Duodenal mucosa (tissue), 2 donors: ENCODE measurements around the gene ZNF354B.
"Not testable (repeated sequence)": the region's sequence is repeated elsewhere in the genome, so short reads cannot be mapped to it uniquely, and the experiment has no call there.

ENCODE experiments used
- H3K27ac ChIP-seq: one replicate; pipeline ENCODE4 v1.7.0; 2013; ENCODE audit warnings: low read depth, low read length
- H3K27me3 ChIP-seq, 2 donors: one replicate each; pipeline ENCODE4 v1.7.0; 2013; ENCODE audit warnings: low read length in 2 of 2, control low read depth in 1 of 2; ENCODE audit not compliant: insufficient read depth in 2 of 2, control insufficient read depth in 1 of 2
- H3K36me3 ChIP-seq, 2 donors: one replicate each; pipeline ENCODE4 v1.7.0; 2013; ENCODE audit warnings: low read length in 2 of 2, control low read depth in 1 of 2; ENCODE audit not compliant: insufficient read depth in 2 of 2, control insufficient read depth in 1 of 2
- H3K4me1 ChIP-seq, 2 donors: one replicate each; pipeline ENCODE4 v1.7.0; 2013; ENCODE audit warnings: low read length in 2 of 2, control low read depth in 1 of 2; ENCODE audit not compliant: insufficient read depth in 2 of 2, control insufficient read depth in 1 of 2
- H3K4me3 ChIP-seq, 2 donors: one replicate each; pipeline ENCODE4 v1.7.0; 2013; ENCODE audit warnings: low read length in 2 of 2, low read depth in 1 of 2
- H3K9ac ChIP-seq, 2 donors: one replicate each; pipeline ENCODE4 v1.7.0; 2013; ENCODE audit warnings: low read length in 2 of 2, low read depth in 1 of 2
- H3K9me3 ChIP-seq, 2 donors: one replicate each; pipeline ENCODE4 v1.7.0; 2013; ENCODE audit warnings: low read length in 2 of 2, control low read depth in 1 of 2; ENCODE audit not compliant: control insufficient read depth in 1 of 2

Gene ZNF354B

DNA sequence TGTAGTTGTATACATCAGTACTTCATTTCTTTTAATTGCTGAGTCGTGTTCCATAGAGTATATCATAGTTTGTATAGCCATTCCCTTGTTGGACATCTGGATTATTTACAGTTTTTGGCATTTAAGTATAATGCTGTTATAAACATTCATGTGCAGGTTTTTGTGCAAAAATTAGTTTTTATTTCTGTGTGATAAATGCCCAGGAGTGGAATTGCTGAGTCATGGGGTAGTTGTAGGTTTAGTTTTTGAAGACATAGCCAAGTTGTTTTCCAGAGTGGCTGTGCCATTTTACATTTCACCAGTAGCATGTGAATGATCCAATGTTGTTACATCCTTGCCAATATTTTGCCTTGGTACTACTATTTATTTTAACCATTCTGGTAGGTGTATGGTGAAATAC, 12.5 kb downstream of the ZNF354B start:
- H3K36me3 ChIP-seq = peaks cover 67 to 80% of the 10 kb centered on the region in 2 donors
- H3K9me3 ChIP-seq = peaks cover 34 to 54% of the 10 kb centered on the region in 2 donors

DNA sequence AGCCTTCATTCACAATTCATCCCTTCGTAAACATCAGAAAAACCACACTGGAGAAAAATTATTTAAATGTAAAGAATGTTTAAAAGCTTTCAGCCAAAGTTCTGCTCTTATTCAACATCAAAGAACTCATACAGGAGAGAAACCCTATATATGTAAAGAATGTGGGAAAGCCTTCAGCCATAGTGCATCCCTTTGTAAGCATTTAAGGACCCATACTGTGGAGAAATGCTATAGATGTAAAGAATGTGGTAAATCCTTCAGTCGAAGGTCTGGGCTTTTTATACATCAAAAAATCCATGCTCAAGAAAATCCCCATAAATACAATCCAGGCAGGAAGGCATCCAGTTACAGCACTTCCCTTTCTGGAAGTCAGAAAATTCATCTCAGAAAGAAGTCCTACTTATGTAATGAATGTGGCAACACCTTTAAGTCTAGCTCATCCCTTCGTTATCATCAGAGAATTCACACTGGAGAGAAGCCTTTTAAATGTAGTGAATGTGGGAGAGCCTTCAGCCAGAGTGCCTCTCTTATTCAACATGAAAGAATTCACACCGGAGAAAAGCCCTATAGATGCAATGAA, 23.5 kb downstream of the ZNF354B start:
- H3K4me3 ChIP-seq, H3K9ac ChIP-seq, H3K4me1 ChIP-seq, H3K27ac ChIP-seq, H3K27me3 ChIP-seq: not testable (repeated sequence)
- Histone ChIP-seq H3K9me3 (peaks cover 59 to 80% of the 10 kb centered on the region in 2 donors), H3K36me3 (peaks cover 36 to 51% of the 10 kb centered on the region in 2 donors)

More for the DNA sequence above, 12.5 kb downstream of the ZNF354B start:
- no peak overlapping the region for H3K9ac ChIP-seq
- H3K27ac ChIP-seq = no peak overlapping the region
- H3K4me1 ChIP-seq = no peaks in the 10 kb centered on the region
- no peaks in the 10 kb centered on the region for H3K27me3 ChIP-seq
- H3K4me3 ChIP-seq = no peak overlapping the region

DNA sequence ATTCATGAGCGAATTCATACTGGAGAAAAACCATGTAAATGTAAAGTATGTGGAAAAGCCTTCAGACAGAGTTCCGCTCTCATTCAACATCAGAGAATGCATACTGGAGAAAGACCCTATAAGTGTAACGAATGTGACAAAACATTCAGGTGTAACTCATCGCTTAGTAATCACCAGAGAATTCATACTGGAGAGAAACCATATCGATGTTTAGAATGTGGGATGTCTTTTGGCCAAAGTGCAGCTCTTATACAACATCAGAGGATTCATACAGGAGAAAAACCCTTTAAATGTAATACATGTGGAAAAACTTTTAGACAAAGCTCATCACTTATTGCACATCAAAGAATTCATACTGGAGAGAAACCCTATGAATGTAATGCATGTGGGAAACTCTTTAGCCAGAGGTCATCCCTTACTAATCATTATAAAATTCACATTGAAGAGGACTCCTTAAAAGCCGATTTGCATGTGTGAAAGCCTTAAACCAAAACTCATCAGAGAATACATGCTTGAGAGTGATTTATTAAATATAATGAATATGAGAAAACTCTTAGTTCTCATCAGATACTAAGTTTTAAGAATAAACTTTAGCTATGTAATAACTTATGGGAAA, 24.2 kb downstream of the ZNF354B start:
- peaks cover 36 to 53% of the 10 kb centered on the region in 2 donors for H3K36me3 ChIP-seq
- H3K4me3 ChIP-seq = peak overlapping the region in 1 of 2 donors; percentile 41

DNA sequence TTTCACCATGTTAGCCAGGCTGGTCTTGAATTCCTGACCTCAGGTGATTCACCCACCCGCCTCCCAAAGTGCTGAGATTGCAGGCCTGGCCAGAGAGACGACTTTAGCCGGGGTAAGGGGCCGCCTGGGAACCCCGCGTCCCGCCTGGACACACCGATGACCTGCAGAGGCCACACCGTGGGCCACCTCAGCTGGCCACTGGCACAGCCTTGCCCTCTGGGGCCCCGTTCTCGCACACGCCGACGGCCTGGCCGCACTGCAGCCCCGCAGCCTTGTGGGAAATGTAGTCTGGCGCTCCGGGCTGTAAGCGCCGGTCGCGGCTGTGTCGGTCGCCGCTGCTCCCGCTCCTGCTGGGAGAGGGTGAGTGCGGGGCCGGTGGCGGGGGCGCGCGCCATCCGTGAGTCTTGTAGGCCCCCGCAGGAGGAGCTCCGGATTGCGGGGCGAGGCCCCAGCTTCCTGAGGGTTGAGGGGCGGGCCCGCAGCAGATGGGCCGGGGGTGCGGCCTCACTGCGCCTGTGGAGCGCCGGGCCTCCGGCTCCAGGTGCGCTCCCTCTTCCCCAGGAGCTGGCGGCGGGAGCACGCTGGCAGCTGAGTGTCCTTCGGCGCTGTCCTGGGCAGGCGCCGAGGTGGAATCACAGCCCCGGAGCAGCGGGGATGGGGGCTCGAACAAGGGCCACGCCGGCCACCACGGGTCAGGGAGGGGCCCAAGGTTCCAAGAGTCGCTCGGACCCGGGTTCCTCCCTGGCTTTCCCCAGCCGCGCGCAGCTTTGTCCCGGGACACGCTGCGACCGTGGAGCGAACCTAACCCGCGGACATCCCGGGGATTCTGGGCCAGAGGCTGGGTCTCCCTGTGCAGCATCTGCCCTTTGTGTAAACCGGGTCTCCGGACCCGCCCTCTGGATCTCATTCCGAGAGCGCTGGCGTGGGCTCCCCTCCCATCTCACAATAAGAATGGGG, 36.1 kb downstream of the ZNF354B start, which contains the start of gene ZFP2:
Gene ZFP2 (plus strand): TSS at position 299 of the 957 bp plus-strand sequence. CDS start 35,401 bp downstream, outside the sequence.
- Histone ChIP-seq H3K4me1 (no peaks in the 10 kb centered on the region), H3K27ac (no peak within 1 kb of the TSS), H3K4me3 (peak within 1 kb of the TSS; percentile 60 to 81), H3K9me3 (peaks cover 0 to 2% of the 10 kb centered on the region in 2 donors), H3K36me3 (no peaks in the 10 kb centered on the region), H3K9ac (peak within 1 kb of the TSS; percentile 55 to 72), H3K27me3 (no peaks in the 10 kb centered on the region)

More for the DNA sequence above, 24.2 kb downstream of the ZNF354B start:
- Histone ChIP-seq H3K4me1 (no peaks in the 10 kb centered on the region), H3K27me3 (no peaks in the 10 kb centered on the region), H3K9ac (no peak overlapping the region), H3K9me3 (peaks cover 61 to 87% of the 10 kb centered on the region in 2 donors), H3K27ac (no peak overlapping the region)

DNA sequence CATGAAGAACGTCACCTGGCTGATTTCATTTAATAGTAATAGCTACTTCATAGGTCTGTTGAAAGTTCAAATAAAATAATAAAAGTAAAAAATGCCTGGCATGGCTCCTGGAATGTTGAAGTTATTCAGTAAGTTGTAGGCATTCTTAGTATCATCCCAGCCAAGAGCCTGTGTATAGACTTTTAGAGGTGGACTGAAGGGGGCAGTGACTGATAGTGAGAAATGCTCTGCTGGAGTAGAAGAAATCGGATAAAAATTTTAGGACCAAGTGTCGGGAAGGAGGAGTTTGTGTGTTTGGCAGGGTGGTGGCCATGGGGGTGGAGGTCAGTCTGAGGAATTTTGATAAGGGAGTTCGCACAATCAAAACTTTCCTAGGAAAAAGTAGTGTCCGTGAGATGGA, 39.5 kb downstream of the ZNF354B start:
- no peak overlapping the region for H3K9ac ChIP-seq
- no peaks in the 10 kb centered on the region for H3K4me1 ChIP-seq
- H3K27me3 ChIP-seq = no peaks in the 10 kb centered on the region
- H3K4me3 ChIP-seq = no peak overlapping the region
- peaks cover 6 to 13% of the 10 kb centered on the region in 2 donors for H3K9me3 ChIP-seq
- no peak overlapping the region for H3K27ac ChIP-seq
- H3K36me3 ChIP-seq = no peaks in the 10 kb centered on the region

DNA sequence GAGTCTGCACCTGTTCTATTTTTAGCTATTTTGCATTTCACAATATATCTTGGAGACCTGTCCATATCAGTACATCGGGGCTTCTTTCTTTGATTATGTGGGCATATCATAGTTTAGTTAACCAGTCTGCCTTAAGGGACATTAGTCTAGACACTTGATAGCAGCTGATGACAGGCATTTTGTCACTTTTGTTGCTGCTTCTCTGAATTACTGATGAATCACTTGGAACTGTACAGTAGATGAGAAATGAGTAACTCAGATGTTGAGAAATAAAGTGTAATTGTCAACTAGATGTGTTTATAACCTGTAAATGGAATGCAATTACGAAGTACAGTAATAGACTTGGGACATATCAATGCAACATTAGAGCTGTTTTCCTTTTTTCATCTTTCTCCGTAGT, 43.1 kb downstream of the ZNF354B start:
- Histone ChIP-seq H3K4me1 (no peaks in the 10 kb centered on the region), H3K4me3 (no peak overlapping the region), H3K27ac (no peak overlapping the region), H3K27me3 (no peaks in the 10 kb centered on the region), H3K9ac (no peak overlapping the region), H3K9me3 (peaks cover 17 to 25% of the 10 kb centered on the region in 2 donors), H3K36me3 (peaks cover 0 to 2% of the 10 kb centered on the region in 2 donors)

DNA sequence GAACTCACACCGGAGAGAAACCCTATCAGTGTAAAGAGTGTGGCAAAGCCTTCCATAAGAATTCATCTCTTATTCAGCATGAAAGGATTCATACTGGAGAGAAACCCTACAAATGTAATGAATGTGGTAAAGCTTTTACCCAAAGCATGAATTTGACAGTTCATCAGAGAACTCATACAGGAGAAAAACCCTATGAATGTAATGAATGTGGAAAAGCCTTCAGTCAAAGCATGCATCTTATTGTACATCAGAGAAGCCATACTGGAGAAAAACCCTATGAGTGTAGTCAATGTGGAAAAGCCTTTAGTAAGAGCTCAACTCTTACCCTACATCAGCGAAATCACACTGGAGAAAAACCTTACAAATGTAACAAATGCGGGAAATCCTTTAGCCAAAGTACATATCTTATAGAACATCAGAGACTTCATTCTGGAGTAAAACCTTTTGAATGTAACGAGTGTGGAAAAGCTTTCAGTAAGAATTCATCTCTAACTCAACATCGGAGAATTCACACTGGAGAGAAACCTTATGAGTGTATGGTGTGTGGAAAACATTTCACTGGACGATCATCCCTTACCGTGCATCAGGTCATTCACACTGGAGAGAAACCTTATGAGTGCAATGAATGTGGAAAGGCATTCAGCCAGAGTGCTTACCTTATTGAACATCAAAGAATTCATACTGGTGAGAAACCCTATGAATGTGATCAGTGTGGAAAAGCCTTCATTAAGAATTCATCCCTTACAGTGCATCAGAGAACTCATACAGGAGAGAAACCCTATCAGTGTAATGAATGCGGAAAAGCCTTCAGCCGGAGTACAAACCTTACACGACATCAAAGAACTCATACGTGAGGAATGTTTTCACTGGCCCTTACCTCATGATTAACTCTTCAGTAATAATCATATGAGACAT, 72.3 kb downstream of the ZNF354B start:
- no peak overlapping the region for H3K27ac ChIP-seq
- H3K9me3 ChIP-seq = peaks cover 87 to 88% of the 10 kb centered on the region in 2 donors
- peaks cover 0 to 4% of the 10 kb centered on the region in 2 donors for H3K36me3 ChIP-seq
- H3K9ac ChIP-seq = no peak overlapping the region
- no peaks in the 10 kb centered on the region for H3K4me1 ChIP-seq
- H3K4me3 ChIP-seq = peak overlapping the region in 1 of 2 donors; percentile 25
- H3K27me3 ChIP-seq = no peaks in the 10 kb centered on the region
